Stimulated activated CD8-positive, alpha-beta memory T cell treated with anti-CD3 and anti-CD28 coated beads, Interleukin-2, amount 100 ng/mL, for 48 hours (primary cell): ENCODE measurements around the gene GNAT2.

ENCODE experiments used
- DNase-seq, 2 donors: peaks; one replicate each; pipeline ENCODE4 v3.0.0-alpha.2; 2020; ENCODE audit warnings: low read depth in 2 of 2

GNAT2 gene

DNA sequence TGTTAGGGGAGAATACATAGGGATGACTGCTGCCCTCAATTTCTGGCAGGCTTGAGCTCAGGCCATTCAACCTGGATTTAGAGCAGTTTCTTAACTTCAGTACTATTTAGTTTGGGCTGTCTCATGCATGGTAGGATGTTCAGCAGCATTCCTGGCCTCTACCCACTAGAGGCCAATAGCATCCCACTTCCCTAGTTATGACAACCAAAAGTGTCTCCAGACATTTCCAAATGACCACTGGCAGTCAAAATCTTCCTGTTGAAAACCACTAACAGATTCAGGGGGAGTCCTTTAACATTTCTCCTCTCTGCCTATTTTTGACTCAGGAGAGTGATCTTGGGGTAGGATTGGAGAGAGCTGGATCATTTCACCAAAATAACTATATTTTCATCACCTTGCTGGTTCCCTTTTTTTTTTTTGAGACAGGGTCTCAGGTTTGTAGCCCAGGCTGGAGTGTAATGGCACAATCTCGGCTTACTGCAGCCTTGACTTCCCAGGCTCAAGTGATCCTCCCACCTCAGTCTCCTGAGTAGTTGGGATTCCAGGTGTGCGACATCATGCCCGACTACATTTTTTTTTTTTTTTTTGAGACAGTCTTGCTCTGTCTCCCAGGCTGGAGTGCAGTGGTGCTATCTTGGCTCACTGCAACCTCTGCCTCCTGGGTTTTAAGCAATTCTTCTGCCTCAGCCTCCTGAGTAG lies 8.7 kb downstream of the GNAT2 start:
- DNase-seq, result no peak

DNA sequence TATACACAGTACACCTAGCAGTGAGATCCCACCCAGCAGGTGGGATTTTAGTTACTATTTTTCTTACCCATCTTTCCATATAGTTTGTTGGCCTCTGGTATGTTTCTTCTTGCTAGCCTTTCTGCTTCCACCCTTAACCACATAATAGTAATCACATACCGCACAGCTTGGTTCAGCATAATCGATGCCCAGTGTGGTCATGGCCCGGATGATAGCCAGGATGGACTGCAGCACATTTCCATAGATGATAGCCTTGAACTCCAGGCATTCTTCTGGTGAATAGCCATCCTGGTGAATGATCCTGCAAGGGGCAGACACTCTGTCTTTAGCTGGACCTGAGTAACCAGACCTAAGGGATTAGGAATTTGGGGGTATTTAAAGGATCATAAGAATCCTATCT lies 9.5 kb downstream of the GNAT2 start:
- DNase-seq, result no peak

- no peak for DNase-seq
Observed at GRCh38 chr1:109605381-109605780, 14.0 kb downstream of the GNAT2 start.

DNA sequence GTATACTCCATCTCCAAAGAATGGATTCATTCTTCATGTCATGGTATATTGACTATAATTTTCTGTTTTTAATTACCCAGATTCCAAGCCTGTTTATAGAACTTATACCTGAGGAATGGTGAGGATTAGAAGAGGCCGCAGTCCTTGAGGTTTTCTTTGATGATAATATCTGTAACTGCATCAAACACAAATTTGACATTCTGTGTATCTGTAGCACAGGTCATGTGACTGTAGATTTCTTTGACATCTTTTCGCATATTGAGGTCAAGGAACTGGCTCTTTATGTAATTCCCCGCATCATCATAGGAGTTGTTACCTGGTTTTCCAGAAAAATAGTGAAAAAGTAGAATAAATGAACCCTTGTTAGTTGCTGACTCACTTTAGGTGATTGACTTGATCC lies 16.2 kb downstream of the GNAT2 start:
- DNase-seq, result no peak

GRCh38 chr1:109598655-109599054 lies 20.8 kb downstream of the GNAT2 start:
- no peak for DNase-seq

DNA sequence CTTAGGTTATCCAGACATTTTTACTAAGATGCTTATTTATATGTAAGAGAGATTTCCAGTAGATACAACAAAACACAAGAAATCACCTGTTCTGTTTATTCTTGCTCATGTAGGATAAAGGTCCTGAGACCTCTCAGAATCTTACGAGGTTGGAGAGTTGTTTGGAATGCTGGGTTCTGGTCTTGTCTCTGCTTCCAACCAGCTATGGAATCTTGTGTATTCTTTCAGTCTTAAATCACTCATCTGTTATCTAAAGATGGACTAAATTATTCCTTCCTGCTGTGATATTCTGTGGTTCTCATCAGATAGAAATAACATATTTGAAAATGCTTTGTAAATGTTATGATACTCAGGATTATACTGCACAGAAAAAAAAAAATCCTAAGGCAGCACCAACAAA lies 21.3 kb downstream of the GNAT2 start:
- DNase-seq, result no peak

- no peak for DNase-seq
Observed at GRCh38 chr1:109595531-109595930, 23.9 kb downstream of the GNAT2 start.

GRCh38 chr1:109592916-109593315 lies 26.5 kb downstream of the GNAT2 start:
- no peak for DNase-seq

DNA sequence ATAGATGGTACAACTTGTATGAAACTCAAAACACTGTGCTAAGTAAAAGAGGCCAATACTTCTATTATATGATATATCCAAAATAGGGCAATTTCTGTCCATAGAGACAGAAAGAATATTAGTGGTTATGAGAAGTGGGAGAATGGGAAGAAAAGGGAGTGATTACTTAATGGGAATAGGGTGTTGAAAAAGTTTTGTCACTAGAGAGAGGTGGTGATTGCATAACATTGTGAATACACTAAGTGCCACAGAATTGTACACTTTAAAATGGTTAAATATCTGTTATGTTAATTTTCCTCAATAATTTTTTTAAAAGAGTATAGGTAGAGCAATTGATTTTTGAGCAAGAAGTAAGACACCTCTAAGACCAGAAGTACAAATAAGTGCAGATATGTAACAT lies 29.7 kb downstream of the GNAT2 start:
- DNase-seq, result no peak

- no peak for DNase-seq
Observed at GRCh38 chr1:109589177-109589576, 30.2 kb downstream of the GNAT2 start.

DNA sequence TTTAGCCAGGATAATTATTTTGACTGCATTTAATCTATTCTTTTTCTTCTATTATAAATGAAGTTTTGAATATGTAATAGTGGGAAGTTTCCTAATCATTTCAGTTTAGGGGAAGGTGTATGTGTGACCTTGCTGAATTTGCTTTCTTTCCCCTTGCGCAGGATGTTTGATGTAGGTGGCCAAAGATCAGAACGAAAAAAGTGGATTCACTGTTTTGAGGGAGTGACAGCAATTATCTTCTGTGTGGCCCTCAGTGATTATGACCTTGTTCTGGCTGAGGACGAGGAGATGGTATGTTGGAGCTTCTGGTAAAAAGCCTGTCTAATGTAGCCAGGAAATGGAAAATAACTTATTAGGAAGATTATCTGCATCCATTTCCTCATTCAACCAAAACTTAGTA lies 33.4 kb downstream of the GNAT2 start:
- no peak for DNase-seq

DNA sequence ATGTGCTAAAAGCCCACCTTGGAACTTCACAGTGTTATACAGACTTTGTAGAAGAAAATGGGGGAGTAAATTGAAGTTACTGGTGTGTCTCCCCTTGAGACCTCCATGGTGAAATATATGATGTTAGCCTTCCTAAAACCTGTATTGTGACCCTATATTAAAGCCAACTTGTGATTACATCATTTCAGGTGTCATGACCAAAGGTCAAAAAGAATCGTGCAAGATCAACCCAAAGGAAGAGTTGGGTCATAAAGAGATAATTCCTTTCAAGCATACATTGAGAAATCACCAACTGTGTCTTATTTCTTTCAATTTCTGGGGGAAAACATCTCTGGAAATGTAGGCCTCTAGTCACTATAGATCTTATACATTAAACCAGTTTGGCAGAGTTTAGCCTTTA lies 34.6 kb downstream of the GNAT2 start:
- DNase-seq, result no peak

DNA sequence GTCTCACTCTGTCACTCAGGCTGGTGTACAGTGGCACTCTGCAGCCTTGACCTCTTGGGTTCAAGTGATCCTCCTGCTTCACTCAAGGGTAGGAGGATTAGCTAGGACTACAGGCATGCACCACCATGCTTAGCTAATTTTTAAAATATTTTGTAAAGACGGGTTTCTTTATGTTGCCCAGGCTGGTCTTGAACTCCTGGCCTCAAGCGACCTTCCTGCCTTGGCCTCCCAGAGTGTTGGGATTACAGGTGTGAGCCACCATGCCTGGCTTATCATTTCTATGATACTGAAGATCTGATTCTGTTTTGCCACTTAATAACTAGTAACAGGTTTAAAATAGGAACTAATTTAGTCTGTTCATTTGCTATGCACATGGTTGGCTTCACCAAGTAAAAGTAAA lies 37.4 kb downstream of the GNAT2 start:
- DNase-seq, result no peak

DNA sequence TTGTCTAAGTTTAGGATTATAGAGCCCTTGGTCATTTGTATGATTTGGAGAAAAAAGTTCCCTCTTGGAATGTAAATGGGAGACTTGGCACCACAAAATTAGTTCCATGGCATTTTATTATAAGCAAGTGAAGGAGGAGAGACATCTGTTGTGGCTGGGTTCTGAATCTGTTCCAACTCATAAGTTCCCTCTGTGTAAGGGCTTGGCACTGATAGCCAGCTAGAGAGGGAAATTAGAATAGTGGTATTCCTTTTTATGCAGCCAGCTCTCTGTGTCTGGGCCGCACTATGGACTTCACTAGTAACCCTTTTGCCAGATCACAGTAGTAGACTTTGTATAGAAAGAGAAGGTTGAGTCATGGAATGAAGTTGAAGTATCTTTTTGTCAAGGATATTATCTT lies 39.9 kb downstream of the GNAT2 start:
- no peak for DNase-seq

DNA sequence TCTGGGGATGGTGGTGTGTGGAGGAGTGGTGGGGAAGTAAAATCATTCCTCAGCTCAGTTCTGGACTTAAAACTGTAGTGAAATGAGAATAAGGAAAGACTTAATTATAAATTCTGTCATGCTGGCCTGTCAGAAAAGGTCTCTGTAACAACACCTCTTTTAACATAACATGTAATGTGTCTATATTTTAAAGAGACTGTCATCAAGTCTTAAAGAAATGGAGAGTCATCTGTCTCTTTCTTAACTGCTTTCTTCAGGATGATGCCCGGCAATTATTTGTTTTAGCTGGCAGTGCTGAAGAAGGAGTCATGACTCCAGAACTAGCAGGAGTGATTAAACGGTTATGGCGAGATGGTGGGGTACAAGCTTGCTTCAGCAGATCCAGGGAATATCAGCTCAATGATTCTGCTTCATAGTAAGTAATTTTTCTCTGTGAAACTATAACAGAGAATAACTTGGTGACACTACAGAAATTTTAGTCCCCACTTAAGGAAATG lies 40.4 kb downstream of the GNAT2 start:
- DNase-seq, result no peak

DNA sequence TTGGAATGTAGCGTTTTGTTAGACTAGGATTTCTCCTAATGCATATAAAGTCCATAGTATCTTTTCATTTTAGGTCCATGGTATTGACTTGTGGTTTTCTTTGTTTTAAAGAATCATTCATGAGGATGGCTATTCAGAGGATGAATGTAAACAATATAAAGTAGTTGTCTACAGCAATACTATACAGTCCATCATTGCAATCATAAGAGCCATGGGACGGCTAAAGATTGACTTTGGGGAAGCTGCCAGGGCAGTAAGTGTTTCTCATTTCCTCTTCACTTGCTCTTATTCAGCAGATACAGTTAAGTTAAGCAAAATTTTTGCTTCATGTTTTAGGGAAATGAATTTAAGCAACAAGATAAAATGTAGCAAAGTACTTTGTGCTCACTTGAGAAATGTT lies 45.6 kb downstream of the GNAT2 start:
- DNase-seq, result no peak

- DNase-seq, result no peak
Observed at GRCh38 chr1:109570414-109570813, 49.0 kb downstream of the GNAT2 start.

- DNase-seq, result no peak
Observed at GRCh38 chr1:109569323-109569722, 50.1 kb downstream of the GNAT2 start.

DNA sequence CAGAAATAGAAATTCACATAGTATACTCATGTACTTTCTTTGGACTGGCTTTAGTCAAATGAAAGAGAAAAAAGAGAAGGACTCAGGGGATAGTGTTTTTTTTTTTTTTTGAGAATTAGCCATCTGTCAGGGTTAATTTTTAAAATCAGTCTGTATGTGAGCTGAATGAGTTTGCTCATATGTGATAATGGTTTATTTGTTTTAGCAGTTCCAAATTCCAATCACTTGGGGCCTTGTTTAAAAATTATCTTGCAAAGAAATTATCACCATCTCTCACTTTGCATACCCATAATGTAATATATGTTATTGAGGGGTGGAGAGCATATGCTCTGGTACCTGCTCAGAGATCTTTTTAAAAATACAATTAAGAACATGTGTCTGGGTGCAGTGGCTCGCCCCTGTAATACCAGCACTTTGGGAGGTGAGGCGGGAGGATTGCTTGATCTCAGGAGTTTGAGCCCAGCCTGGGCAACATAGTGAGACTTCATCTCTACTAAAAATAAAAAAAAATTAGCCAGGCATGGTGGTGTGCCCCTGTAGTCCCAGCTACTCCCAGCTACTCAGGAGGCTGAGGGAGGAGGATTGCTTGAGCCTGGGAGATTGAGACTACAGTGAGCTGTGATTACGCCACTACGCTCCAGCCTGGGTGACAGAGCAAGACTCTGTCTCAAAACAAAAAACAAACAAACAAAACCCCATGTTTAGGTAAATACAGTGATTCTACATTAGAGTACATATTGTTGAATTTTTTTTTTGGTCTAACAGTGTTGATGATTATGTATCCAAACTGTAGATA lies 51.3 kb downstream of the GNAT2 start:
- DNase-seq, result no peak

GRCh38 chr1:109566982-109567381 lies 52.4 kb downstream of the GNAT2 start:
- DNase-seq, result no peak

DNA sequence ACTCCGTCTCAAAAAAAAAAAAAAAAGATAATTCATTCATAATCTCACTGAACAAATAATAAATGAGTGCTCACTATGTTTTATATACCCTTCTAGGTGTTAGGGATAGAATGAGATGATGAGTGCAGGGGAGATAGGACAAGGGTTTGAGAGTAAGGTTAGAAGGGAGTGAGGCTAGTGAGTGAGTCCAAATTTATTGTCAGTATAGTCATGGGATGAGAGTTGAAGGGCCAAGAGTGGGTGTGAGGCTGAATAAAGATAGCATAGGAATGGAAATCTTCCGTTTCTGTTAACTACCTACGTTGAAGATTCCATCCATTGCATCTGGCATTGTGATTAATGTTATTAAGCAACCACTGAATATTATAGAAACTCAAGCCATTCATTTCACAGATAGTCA lies 54.2 kb downstream of the GNAT2 start:
- DNase-seq, result no peak

GRCh38 chr1:109564194-109564878 lies 55.1 kb downstream of the GNAT2 start:
- DNase-seq, result no peak

DNA sequence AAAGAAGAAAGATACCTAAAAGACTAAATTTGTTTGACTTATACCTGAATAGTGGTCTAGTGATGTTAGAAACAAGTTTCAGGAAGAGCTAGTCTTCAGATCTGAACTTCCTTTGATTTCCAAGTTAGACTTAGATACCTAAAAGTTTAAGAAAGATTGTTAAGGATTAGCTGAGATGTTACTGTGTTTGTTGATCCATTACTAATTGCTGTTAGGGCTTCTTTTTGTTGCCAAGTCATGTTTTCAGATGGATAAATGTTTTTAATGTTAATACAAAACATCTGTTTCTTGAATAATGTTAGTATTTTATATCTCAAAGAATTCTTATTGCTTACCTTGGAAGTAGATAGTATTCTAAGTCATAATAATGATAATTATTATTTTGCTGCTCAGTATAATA lies 59.4 kb downstream of the GNAT2 start:
- DNase-seq, result no peak
